ENCODE data around the gene VASH1. TPM values are rescaled to one million over a fixed set of nuclear protein-coding genes. Genes with fewer than 3 reads are reported as not detected.

VASH1 gene
- polyA plus RNA-seq, 2 of the 4 experiments (the other 2 are of a cell fraction) = 2.1 to 6.0 TPM

GRCh38 chr14:76772300-76773187, 11.3 kb downstream of the VASH1 start:
- ChIA-PET POLR2A (no interaction called here), CTCF (interaction anchor here (0.5 to 2.4 kb wide), 3 partner anchors 12 to 735 kb away, joined by 3 to 13 read pairs (median 3); no protein-coding TSS in a partner anchor)
- H3K4me1 ChIP-seq = peaks cover 15% of the 10 kb centered on the region
- peak overlapping the region in 1 of 2 experiments; percentile 65; a peak in 3 of 6 replicates for H3K27ac ChIP-seq
- FAIRE-seq = no peak
- DNase-seq (ENCODE audit: low read depth in 1 of 2, low spot score in 1 of 2) = no peak
- WGBS (ENCODE audit: missing lambda C conversion rate) = 91% methylated on average over 13 of the region's 13 CpGs
- no peak for ATAC-seq
- no peaks in the 10 kb centered on the region for H3K9me3 ChIP-seq
- TF ChIP-seq SMC3 (IDR thresholded peaks at IDR 0.05) (no peak), ESRRA (IDR thresholded peaks at IDR 0.05; ENCODE audit: borderline replicate concordance, low read length) (no peak), CHD2 (IDR thresholded peaks at IDR 0.05; ENCODE audit: low read length, partially characterized antibody) (no peak), EHMT2 (IDR thresholded peaks at IDR 0.05; ENCODE audit: low read depth) (no peak), PHF8 (IDR thresholded peaks at IDR 0.05; ENCODE audit: borderline replicate concordance, low read depth) (no peak), HMGXB4 (CRISPR knock-in tag; IDR thresholded peaks at IDR 0.05; ENCODE audit: borderline replicate concordance) (no peak), E2F6 (IDR thresholded peaks at IDR 0.05; ENCODE audit: borderline replicate concordance, low read depth) (no peak)
- no peak overlapping the region for H3K4me3 ChIP-seq
- H3K4me2 ChIP-seq = peak overlapping the region; percentile 54; the same call in 2 of the 3 replicates

GRCh38 chr14:76773188-76773885, 12.1 kb downstream of the VASH1 start:
- 37% methylated on average over 8 of the region's 8 CpGs for WGBS (ENCODE audit: missing lambda C conversion rate)
- no peak for TF ChIP-seq HOXA7 (CRISPR knock-in tag; IDR thresholded peaks at IDR 0.05)
- no peak for TF ChIP-seq HOXB5 (CRISPR knock-in tag; IDR thresholded peaks at IDR 0.05)
- no peak for TF ChIP-seq EHF (CRISPR knock-in tag; IDR thresholded peaks at IDR 0.05)
- no peak for TF ChIP-seq ATOH8 (CRISPR knock-in tag; IDR thresholded peaks at IDR 0.05; ENCODE audit: low read depth)
- TF ChIP-seq FOSB (CRISPR knock-in tag; IDR thresholded peaks at IDR 0.05) = no peak
- no peak for TF ChIP-seq USF2 (IDR thresholded peaks at IDR 0.05)
- TF ChIP-seq ESRRA (IDR thresholded peaks at IDR 0.05; ENCODE audit: borderline replicate concordance, low read length) = no peak
- no peak for TF ChIP-seq RCOR1 (IDR thresholded peaks at IDR 0.05; ENCODE audit: low read depth, low read length)
- TF ChIP-seq ELK1 (IDR thresholded peaks at IDR 0.05; ENCODE audit: low read depth, low read length) = no peak
- no peak for TF ChIP-seq RFX5 (IDR thresholded peaks at IDR 0.05)
- no peak for TF ChIP-seq MAFK (IDR thresholded peaks at IDR 0.05; ENCODE audit: partially characterized antibody)
- no peak for TF ChIP-seq HMGXB4 (CRISPR knock-in tag; IDR thresholded peaks at IDR 0.05; ENCODE audit: borderline replicate concordance)
- no peak for TF ChIP-seq JUN (IDR thresholded peaks at IDR 0.05)
- no peak for TF ChIP-seq E2F6 (IDR thresholded peaks at IDR 0.05; ENCODE audit: borderline replicate concordance, low read depth)
- no peak for TF ChIP-seq GATA3 (IDR thresholded peaks at IDR 0.05; ENCODE audit: borderline replicate concordance)
- no peak for TF ChIP-seq KDM1A (IDR thresholded peaks at IDR 0.05; ENCODE audit: low read depth)
- TF ChIP-seq EP300 (IDR thresholded peaks at IDR 0.05) = no peak
- no peak for TF ChIP-seq HES2 (IDR thresholded peaks at IDR 0.05)
- POLR2A ChIA-PET = no interaction called here
- CTCF ChIA-PET = interaction anchor here (0.5 to 2.4 kb wide), 3 partner anchors 11 to 734 kb away, joined by 3 to 13 read pairs (median 3); no protein-coding TSS in a partner anchor
- peaks cover 15% of the 10 kb centered on the region for H3K4me1 ChIP-seq
- ATAC-seq (peak; percentile 59 to 70; a peak in 4 of 6 replicates), DNase-seq (ENCODE audit: low read depth in 1 of 2, low spot score in 1 of 2) (peak; percentile 53 to 54), FAIRE-seq (no peak)
- H3K4me3 ChIP-seq = no peak overlapping the region
- H3K4me2 ChIP-seq = peak overlapping the region; percentile 54
- H3K9me3 ChIP-seq = no peaks in the 10 kb centered on the region
- peak overlapping the region; percentile 20 to 65; a peak in 4 of 6 replicates for H3K27ac ChIP-seq
